Fibroblast of villous mesenchyme (primary cell): ENCODE results near the gene PM20D1. TPM values are rescaled to one million over a fixed set of nuclear protein-coding genes. Genes with fewer than 3 reads are reported as not detected.
"Not testable (repeated sequence)": the region's sequence is repeated elsewhere in the genome, so short reads cannot be mapped to it uniquely, and the experiment has no call there.

Experiments used
- DNase-seq: peaks from one replicate; pipeline ENCODE4 v3.0.0-alpha.2; 2010; ENCODE audit warnings: low read depth
- H3K4me3 ChIP-seq: 2 replicates; pipeline ENCODE4 v1.5.1; 2011; ENCODE audit warnings: low read depth, mild to moderate bottlenecking, low read length
- total RNA-seq: library from RNA; depleted of rRNA; stranded (reverse); fragments of >200 nt; gene quantifications from 2 replicates; pipeline ENCODE4 v1.2.3, GENCODE V29; 2012
- TF ChIP-seq, protein P1 (sequence below): IDR thresholded peaks from 2 replicates; pipeline ENCODE4 v1.5.1; 2012; ENCODE audit warnings: low read depth, mild to moderate bottlenecking, low read length; ENCODE audit not compliant: insufficient read depth

Gene PM20D1
- total RNA-seq, 1 donor: not detected

DNA sequence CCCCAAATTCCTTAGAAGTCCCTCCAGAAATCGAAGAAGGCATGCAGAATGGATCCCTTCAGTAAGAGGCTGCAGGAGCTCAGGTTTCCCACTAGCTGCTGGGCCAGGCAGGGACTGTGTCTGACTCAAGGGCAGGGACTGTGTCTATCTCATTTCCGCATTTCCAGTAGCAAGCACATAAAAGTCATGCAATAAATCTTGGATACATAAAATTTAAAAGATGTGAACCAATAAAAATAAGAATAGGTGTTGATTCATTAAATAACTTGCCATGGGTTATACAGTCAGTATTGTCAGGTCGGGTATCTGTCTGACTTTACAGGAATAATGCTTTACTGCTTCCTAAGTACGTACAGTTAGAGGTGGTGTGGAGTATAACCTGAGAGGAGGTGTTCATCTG, 15.2 kb downstream of the PM20D1 start:
- TF ChIP-seq, protein P1, sequence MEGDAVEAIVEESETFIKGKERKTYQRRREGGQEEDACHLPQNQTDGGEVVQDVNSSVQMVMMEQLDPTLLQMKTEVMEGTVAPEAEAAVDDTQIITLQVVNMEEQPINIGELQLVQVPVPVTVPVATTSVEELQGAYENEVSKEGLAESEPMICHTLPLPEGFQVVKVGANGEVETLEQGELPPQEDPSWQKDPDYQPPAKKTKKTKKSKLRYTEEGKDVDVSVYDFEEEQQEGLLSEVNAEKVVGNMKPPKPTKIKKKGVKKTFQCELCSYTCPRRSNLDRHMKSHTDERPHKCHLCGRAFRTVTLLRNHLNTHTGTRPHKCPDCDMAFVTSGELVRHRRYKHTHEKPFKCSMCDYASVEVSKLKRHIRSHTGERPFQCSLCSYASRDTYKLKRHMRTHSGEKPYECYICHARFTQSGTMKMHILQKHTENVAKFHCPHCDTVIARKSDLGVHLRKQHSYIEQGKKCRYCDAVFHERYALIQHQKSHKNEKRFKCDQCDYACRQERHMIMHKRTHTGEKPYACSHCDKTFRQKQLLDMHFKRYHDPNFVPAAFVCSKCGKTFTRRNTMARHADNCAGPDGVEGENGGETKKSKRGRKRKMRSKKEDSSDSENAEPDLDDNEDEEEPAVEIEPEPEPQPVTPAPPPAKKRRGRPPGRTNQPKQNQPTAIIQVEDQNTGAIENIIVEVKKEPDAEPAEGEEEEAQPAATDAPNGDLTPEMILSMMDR: no peak
- no peak for DNase-seq

DNA sequence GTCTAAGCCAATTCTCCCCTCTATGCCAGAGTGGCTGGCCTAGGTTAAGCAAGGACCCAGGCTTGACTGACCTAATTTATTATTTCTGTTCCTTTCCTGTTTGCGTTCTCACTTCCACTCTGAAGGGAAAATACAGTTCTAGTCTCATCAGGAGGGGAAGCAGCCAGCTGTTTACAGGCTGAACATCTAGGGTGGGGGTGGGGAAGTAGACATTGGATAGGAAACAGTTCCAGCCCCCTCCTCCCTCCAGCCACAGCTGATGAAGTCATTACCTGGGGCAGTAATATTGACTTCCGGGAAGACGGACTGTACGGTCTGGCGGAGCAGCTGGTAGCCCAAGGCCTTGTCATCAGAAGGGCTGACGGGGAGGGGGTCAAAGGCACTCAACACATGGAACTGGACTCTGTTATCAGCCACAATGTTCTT, 17.6 kb downstream of the PM20D1 start:
- TF ChIP-seq, protein P1: no peak
- H3K4me3 ChIP-seq: no peak overlapping the region
- DNase-seq: no peak

More for the DNA sequence above, 15.2 kb downstream of the PM20D1 start:
- H3K4me3 ChIP-seq: no peak overlapping the region

DNA sequence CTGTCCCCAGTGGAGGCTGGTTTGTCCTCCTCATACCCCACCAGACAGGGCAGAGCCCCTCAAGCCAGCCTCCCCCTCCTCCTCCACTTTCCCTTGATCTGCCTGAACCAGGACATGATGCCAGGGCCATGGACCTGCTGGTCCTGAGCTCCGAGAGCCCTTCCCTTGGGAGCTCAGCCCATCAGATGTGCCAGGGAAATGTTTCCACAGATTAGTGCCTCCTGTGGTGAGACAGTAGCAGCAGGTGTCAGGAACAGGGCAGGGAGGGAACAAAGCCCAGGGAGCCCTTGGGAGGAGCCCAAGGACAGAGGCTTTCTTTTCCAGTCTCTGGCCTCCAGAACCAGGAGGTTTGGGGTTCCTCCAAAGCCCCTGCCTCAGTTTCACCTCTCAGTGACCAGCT, 22.3 kb downstream of the PM20D1 start:
- no peak overlapping the region for H3K4me3 ChIP-seq
- TF ChIP-seq, protein P1: no peak
- DNase-seq: no peak

DNA sequence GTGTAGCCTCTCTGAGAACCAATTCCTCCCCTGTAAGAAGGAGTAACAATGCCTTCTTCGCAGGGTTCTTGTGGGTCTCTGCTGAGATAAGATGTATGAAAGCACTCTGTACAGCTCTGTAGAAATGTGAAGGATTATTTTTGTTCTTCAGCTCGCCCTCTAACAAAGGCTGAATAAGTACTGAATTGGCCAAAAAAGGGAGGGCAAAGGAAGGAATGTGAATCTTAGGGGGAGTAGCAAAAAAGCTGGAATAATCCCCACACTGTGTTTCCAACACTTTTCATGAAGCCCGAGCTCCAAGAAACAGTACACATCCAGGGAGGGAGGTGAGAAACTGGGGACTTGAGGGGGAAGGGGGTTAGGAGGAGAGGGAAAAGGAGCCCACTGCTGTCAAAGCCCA, 22.9 kb downstream of the PM20D1 start:
- TF ChIP-seq, protein P1: no peak
- no peak overlapping the region for H3K4me3 ChIP-seq
- DNase-seq: no peak

DNA sequence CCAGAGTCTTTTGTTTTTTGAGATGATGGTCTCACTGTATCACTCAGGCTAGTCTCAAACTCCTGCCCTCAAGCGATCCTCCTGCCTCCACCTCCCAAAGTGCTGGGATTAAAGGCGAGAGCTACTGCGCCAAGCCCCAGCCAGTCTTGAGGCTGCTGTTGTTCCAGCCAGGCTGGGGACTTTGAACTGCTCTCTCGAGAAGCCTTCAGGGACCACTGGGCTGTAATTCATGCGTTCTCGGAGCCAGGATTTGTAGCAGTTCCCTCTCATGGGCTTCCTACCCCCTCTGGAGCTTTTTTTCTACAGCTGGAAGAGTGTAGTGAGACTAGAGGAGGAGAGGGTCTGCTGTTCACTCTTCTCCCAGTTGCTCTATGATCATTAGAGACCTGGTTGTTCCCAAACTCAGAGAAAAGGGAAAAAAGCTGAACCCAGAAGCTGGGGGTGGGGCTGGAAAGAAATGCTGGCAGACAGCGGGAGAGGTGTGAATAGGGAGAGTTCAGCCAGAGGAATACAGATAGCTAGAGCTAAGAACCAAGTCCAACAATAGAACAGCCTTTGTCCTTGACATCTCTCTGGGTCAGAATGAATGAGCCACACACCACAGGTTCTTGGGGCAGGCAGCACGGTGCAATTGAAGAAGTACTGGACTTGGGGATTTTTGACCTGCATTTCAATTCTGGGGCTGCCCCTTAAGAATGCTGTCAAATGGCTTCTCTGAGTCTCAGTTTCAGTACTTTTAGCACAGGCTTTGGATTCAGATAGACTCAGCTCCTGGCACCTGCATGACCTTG, 23.7 kb downstream of the PM20D1 start:
- no peak for DNase-seq
- no peak overlapping the region for H3K4me3 ChIP-seq
- TF ChIP-seq, protein P1: no peak

DNA sequence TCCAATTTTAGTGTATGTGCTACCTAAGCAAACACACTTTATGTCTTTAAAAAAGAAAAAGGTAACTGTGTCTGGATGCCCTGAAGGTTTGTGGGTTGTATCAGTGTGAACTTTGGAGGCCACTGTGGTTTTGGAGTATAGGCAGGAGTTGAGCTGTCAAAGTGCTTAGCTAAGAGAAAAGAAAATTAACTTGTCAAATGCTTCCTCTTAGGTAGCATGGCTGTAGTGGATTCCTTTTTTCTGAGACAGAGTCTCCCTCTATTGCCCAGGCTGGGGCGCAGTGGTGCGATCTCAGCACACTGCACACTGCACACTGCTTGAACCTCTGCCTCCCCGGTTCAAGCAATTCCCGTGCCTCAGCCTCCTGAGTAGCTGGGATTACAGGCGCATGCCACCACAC, 25.8 kb downstream of the PM20D1 start:
- H3K4me3 ChIP-seq: no peak overlapping the region
- DNase-seq: no peak
- TF ChIP-seq, protein P1: no peak

DNA sequence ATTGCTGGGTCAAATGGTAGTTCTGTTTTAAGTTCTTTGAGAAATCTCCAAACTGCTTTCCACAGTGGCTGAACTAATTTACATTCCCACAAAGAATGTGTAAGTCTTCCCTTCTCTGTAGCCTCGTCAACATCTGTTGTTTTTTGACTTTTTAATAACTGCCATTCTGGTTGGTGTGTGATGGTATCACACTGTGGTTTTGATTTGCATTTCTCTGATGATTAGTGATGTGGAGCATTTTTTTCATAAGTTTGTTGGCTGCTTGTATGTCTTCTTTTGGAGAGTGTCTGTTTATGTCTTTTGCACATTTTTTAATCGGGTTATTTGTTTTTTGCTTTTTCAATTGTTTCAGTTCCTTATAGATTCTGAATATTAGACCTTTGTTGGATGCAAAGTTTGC, 26.7 kb downstream of the PM20D1 start:
- DNase-seq, H3K4me3 ChIP-seq: not testable (repeated sequence)
